GM18868 (cell line): ENCODE results near the gene GIPC2.
"Not testable (repeated sequence)": the region's sequence is repeated elsewhere in the genome, so short reads cannot be mapped to it uniquely, and the experiment has no call there.

Experiments
- ATAC-seq: cut with Tn5 transposase; IDR thresholded peaks from one replicate; pipeline ENCODE4 v1.9.1; 2021; ENCODE audit warnings: mild to moderate bottlenecking, moderate library complexity; ENCODE audit not compliant: unreplicated experiment

Gene GIPC2

DNA sequence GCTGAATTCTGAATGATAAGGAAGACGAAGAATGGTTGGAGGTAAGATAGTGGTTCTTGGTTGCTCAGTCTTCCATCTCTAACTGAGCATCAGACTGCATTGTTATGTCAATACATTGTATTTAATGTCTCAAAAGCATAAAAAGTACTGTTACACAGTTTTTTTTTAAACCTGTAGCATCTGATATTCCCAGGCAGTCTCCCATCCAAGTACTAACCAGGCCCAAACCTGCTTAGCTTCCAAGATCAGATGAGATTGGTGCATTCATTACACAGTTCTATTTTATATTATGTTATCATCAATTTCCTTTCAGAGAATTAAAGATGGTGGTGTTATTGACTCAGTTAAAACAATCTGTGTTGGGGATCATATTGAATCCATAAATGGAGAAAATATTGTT is 48.9 kb downstream of the GIPC2 start:
- ATAC-seq = no peak

DNA sequence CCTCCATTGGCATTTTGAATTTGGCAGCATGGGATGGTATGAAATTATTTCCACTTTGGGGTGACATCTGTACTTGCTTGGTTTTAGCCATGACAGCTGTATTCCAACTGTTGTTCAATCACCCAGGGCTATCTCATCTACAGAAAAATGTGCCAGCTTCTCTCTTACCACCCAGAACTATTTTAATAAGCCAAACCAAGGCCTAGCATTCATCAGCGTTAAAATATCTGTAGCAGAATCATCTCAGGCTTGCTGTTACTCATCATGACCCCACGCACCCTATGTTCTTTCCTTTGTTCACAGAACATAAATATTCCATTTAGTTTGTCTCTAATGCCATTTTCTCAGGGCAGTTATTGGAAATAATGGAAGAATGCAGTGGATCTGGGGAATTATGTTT is 49.8 kb downstream of the GIPC2 start:
- no peak for ATAC-seq

DNA sequence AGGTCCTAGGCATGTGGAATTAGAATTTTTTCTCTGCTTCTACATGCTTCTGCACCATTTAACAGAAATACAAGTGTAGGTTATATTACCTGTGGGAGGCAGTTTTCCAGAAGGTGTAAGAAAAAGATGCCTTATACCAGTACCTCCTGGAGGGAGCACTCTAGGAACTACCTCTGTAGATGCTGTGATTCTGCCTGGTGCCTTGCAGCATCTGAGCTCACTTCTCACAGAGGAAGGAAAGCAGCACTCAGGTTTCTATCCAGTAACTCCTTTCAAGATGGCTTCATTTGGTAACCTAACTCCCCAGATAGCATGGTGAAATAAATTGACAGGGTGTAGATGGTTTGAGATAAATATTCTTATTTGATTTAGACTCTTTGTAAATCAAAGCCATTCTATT is 50.3 kb downstream of the GIPC2 start:
- no peak for ATAC-seq

DNA sequence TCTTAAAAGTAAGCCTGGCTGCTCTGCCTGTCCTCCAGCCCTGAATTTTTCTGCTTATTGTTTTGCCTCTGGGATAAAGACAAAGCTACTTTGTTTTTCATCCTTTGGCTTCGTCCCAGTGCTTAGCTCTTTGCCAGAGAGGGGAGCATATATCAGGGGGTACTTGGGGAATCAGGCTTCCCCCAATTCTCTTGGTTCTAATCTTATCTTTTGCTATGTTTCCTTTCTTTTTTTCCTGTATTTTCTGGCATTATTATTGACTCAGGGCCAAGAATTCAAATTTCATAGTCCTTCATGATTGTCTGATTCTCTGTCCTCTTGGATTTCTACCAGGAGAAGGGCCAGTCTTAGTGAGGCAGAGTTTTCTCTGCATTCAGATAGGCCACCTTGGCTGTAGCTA is 51.2 kb downstream of the GIPC2 start:
- ATAC-seq = no peak

DNA sequence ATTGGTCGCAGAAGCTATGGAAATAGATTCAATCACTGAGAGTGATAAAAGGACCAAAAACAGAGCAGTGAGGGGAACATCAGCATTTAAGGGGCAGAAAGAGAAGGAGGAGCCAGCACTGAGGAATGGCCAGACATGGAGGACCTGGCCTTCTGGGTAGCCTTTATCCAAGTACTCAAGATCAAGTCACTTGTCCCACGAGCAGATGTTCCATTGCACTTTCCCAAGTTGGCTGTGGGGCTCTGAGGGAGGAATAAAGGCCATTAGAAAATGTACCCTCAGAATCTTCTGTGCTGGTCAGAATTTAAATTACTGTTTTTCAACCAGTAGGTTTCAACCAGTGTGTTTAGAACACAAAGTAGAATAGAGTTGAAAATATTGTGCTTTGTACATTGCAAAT is 55.3 kb downstream of the GIPC2 start:
- no peak for ATAC-seq

DNA sequence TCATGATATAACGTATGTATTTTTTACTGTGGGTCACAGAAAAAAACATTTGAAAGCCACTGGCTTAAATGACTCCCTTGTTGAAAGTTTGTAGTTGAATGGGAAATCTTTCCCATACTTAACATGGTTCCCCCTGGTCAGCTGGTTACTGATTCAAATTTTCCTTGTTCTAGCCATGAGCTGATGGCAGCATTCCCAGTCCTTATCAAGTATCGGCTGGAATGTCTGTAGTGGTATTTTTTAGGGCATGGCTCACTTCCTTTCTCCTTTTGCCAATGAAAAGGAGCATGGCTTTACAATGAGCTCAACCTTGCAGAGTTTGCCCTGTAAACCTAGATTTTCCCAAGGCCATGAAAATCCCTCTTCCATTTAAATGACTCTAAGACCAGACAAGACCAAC is 55.7 kb downstream of the GIPC2 start:
- ATAC-seq = no peak

DNA sequence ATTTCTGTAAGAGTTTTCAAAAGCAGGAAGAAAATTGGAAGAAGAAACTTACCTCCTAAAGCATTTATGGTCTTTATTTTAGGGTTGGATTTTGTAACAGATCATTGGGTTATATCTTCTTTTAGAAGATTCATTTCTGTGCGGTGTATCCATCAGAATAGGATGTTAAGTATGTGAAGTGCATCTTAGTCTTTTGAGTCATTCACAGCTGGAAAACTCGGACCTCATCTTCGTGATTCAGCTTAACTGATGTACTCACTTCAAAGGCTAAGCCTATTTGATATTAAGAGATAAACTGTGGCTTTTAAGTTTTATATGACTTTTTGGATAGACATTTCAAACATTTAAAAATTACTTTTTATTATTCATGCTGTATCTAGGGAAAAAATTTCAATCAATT is 56.3 kb downstream of the GIPC2 start:
- ATAC-seq = no peak

DNA sequence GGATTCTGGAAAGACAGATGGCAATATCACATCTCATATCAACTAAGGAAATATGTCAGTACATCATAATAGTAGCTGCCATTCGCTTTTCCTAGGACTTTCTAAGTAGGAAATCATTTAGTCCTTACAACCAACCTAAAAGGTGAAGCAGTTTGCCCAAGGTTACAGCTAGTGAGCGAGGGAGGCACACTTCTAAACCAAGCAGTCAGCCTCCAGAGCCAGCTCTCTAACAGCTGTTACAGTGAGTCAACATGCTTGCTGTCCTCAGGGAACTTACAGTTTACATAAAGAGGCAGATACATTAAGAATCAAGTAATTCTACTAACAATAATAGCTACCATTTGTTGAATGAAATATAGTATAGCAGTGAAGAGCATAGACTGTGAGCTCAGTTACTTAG is 57.1 kb downstream of the GIPC2 start:
- ATAC-seq = no peak

DNA sequence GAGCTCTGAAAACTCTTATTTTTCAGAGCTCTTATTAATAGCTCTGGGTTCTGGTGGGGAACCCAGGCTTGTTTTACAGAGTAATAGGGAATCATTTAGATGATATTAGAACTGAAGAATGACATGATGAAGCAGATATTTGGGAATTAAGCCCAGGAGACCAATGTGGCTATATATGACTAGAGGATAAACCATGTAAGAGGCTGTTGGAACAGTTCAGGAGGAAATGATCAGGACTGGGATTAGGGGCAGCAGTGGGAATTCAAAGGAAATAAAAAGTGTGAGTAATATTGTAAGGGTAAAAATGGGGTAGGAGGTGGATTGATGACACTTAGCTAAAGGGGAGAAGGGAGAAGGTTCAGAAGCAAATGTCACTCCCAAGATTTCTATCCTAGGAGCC is 58.6 kb downstream of the GIPC2 start:
- ATAC-seq = no peak

DNA sequence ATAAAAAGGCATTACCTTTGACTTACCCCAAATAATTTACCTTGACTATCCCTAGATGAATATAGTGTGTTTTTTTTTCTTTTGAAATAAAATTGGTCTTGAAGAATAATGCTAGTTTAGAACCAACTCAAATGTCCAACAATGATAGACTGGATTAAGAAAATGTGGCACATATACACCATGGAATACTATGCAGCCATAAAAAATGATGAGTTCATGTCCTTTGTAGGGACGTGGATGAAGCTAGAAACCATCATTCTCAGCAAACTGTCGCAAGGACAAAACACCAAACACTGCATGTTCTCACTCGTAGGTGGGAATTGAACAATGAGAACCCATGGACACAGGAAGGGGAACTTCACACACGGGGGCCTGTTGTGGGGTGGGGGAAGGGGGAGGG is 63.9 kb downstream of the GIPC2 start:
- ATAC-seq = not testable (repeated sequence)

DNA sequence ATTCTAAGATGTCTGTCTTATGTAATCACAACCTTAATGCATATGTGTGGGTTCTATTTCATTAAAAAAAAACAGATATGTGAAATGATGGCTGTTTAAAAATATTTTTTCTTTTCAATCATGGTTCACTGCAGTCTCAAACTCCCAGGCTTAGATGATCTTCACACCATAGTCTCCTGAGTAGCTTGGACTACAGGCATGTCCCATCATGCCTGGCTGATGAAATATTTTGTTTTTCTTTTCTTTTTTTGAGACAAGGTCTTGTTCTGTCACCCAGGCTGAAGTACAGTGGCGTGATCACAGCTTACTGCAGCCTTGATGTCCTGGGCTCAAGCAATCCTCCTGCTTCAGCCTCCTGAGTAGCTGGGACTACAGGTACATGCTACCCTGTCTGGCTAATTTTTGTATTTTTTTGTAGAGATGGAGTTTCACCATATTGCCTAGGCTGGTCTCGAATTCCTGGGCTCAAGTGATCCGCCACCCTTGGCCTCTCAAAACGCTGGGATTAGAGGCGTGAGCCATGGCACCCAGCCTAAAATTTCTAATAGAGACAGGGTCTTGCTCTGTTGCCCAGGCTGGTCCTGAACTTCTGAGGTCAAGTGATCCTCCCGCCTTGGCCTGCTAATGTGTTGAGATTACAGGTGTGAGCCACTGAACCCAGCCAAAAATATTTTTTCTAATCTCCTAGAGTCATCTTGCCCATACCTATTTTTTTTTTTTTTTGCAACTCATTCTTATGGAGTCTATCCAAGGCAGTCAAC is 67.6 kb downstream of the GIPC2 start:
- no peak for ATAC-seq

DNA sequence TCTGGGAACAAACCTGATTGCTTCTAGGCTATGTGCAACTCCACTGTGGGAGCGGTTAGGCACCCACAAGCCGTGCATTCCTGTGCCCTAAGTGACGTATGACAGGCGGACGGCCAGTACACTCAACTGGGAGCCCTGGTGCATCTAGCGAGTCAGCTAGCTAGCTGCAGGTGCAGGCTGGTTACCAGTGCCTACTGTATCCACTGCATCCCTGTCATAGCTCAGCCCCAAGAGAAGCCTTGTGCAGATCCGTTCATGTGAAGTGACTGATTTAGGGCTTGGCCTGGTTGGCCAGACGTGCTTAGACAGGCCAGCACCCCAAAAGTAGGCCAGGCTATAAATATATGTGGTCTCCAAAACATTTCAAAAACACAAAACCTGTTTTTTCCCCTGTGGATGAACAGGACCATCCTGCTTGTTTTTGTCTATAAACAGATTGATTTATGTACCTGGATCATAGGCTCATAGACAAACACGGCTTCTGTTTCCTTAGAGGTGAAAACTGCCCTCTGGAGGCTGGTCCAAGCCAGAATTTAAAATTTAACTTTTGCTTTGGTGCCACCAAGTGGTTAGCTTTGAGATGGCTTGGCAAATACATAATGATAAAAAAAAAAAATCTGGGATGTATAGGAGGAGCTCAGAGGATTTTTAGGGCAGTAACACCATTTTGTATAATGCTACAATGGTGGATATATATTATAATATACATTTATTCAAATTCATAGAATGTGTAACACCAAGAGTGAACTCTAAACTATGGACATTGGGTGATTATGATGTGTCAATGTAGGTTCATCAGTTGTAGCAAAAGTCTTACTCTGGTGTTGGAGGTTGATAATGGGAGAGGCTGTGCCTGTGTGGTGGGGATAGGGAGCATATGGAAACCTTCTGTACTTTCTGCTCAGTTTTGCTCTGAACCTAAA is 68.5 kb downstream of the GIPC2 start:
- peak; percentile 93 for ATAC-seq

DNA sequence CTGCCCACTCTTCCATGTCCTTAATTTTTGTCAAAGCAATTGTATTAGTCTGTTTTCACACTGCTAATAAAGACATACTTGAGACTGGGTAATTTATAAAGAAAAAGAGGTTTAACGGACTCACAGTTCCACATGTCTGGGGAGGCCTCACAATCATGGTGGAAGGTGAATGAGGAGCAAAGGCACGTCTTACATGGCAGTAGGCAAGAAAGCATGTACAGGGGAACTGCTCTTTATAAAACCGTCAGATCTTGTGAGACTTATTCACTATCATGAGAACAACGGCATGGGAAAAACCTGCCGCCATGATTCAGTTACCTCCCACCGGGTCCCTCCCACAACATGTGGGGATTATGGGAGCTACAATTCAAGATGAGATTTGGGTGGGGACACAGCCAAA is 74.7 kb downstream of the GIPC2 start:
- not testable (repeated sequence) for ATAC-seq

DNA sequence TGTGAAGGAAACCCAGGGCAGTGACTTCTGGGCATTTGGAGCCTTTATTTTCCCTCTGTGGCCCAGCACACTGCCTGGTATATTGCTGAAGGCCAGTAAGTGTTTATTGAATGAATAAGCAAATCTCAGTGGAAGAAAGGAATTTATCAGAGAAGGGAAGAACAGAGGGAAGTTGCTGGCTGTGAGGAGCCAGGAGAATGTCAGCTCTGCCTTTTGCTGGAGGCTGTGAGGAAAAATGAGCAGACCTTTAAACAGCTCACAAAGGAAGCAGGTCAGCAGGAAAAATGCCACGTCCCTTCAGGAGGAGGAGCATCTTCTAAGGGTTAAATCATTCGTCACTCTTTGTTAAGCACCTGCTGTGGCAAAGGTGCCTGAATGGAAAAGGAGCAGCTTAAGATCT is 75.9 kb downstream of the GIPC2 start:
- ATAC-seq = no peak

DNA sequence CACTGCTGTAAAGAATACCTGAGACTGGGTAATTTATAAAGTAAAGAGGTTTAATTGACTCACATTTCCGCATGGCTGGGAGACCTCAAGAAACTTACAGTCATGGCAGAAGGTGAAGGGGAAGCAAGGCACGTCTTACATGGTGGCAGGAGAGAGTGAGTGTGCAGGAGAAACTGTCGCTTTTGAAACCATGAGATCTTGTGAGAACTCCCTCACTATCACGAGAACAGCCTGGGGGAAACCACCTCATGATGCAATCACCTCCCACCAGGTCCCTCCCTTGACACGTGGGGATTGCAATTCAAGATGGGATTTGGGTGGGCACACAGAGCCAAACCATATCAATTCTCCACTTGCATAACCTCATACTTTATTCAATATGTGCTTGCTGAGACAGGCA is 76.6 kb downstream of the GIPC2 start:
- ATAC-seq = no peak

DNA sequence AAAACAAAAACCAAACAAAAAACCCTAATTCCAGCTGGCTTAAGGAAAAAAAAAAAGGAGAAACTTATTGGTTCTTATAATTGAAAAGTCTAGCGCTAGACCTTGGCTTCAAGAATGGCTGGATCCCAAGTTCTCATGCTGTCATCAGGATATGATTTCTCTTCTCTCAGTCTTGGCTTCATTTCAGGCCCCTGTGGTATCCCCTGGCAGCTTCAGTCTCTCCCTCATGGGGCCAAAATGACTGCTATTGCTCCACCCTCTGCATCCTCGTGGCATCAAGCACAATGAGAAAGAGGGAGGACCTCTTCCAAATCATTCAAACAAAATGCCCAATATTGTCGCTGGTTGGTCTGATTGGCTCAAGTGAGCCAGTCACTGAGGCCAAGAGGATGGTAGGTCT is 80.7 kb downstream of the GIPC2 start:
- ATAC-seq = no peak

DNA sequence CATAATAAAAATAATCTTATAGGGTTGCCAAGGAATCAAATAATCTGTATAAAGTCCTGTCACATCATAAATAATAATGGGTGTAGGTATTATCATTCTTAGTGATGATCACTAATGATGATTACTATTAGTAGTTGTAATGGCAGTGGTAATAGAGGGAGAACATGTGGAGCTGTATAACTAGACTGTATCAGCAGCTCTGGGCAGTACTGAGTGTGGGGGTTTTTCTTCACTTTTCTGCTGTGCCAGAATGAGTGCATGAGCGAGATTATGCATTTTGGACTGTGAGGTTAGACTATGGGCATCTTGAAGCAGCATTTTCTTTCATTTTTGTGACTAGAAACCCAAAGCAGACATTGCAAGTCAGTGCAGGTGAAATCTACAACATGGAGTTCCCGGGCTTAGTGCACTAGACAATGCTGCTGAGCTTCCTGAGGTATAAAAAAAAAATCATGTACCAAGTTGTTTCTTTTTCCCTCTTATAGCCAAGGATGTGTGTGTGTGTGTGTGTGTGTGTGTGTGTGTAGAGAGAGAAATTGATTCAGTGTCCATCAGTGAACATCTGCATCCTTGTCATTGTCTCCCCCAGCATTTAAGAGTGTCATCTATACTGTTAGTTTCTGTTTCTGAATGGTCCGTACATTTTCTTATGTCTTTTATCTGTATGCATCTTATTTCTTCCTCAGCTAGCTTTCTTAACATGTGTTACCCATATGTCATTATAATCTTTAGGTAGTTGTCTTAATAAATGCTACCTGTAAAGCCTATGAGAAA is 86.6 kb downstream of the GIPC2 start:
- peak; percentile 55 for ATAC-seq

DNA sequence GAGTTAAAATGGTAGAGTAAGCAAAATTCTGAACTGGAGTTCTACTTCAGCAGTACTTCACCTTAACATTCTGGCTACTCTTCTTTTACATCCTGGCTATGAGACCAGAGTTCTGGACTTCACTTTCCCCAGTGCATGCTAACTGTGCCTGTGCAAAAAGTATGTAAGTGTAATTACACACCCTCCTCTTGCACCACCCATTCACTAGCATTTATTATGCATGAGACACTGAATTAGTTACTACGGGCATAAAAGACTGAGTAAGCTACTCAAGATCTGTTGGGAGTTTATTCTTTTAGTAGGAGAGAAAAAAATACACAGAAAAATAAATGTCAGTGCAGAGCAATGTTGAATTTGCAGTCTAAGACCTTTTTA is 87.2 kb downstream of the GIPC2 start:
- peak; percentile 19 for ATAC-seq

DNA sequence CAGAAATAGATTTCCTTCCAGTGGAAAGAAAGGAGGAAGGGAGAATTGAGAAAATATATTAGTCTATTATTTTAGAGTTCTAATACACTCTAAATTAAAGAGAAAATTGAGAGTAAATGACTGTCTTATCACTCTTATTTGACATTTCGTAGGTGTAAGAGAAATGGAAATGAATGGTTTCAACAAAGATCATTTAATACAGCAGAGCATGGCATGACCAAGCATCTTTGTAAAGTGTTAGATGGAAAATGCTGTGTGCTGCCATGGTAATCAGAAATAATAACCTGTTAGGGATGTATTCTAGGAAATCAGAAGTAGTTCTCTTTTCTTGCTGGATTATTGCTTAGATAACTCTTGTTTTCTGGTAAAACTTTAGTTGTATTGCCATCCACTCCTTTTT is 90.9 kb downstream of the GIPC2 start:
- ATAC-seq = no peak

DNA sequence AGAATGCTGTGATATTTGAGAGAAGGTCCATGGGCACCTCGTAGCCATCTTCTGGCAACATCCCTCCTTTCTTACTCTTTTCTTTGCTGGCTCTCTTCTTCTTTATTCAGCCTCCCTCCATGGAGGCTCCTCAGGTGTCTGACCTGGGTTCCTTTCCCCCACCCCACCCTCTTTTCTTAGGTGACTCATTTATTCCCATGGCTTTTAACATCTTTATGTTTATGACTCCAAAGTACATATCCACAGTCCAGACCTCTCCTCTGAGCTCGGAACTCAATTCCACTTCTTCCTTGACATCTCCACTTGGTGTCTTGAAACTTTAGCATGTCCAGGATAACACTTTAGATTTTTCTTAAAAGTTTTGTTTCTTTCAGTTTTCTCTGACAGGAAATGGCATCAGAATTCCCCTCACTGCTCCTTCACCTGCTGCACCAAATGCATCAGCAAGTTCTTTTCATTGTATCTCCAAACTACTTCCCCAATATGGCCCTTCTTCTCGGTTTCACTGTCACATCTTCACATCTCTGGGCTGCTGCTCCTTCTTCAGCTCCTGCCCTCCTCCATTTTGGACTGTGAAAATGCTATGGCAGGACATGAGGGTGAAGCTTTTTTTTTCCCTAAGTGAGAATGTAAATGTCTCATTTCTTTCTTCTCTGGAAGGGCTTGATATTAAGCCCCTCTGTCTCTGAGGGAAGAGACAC is 95.9 kb downstream of the GIPC2 start:
- ATAC-seq = peak; percentile 41

DNA sequence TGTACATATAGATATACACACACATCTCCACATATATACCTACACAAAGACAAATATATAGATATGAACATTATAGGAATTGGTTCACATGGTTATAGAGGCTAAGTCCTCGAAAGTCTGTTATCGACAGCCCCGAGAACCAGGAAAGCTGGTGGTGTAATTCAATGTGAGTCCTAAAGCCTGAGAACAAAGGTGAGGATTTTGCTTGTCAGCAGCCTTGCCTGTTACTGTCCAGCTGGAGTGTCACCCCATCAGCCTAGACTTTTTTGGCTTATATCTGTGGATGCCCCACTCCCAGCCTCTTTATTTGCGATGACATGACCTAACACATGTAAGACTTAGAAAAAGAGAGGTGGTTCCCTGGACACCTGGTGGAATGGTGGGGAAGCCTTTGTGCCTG is 97.0 kb downstream of the GIPC2 start:
- no peak for ATAC-seq
